A549 (cell line): ENCODE results near the gene PRRC1.

Source experiments
- CEBPB ChIP-seq, 2 experiments: fragments of >200 bp in 1 of 2; sonication (Bioruptor Twin) in 1 of 2; formaldehyde crosslinking in 1 of 2; IDR thresholded peaks; 2 replicates each; pipeline ENCODE4 v1.6.1; 2012 to 2016
- MYC ChIP-seq: IDR thresholded peaks from 2 replicates; pipeline ENCODE4 v1.6.1; 2012; ENCODE audit warnings: mild to moderate bottlenecking, inconsistent platforms, low read length, improper control_type of control experiment, borderline replicate concordance
- NPAS2 ChIP-seq: fragments of 250-450 bp; sonication (Bioruptor Pico); IDR thresholded peaks from 2 replicates; pipeline ENCODE4 v1.8.0; 2022; ENCODE audit warnings: mild to moderate bottlenecking, moderate library complexity, borderline replicate concordance
- POLR2A ChIP-seq: IDR thresholded peaks from 2 replicates; pipeline ENCODE4 v1.6.1; 2012; ENCODE audit warnings: mild to moderate bottlenecking, low read length
- RFX5 ChIP-seq: fragments of 450-650 bp; IDR thresholded peaks from 2 replicates; pipeline ENCODE4 v1.7.1; 2014; ENCODE audit warnings: antibody characterized with exemption, mild to moderate bottlenecking, moderate library complexity
- TF ChIP-seq, protein P1 (sequence below): fragments of >200 bp; sonication (Bioruptor Twin); formaldehyde crosslinking; IDR thresholded peaks from 3 replicates; pipeline ENCODE4 v1.5.1; 2016
- TF ChIP-seq, protein P2 (sequence below): fragments of 200-600 bp; sonication (generic); IDR thresholded peaks from 2 replicates; pipeline ENCODE4 v1.6.1; 2016; ENCODE audit warnings: antibody characterized with exemption, mild to moderate bottlenecking, moderate library complexity

DNA sequence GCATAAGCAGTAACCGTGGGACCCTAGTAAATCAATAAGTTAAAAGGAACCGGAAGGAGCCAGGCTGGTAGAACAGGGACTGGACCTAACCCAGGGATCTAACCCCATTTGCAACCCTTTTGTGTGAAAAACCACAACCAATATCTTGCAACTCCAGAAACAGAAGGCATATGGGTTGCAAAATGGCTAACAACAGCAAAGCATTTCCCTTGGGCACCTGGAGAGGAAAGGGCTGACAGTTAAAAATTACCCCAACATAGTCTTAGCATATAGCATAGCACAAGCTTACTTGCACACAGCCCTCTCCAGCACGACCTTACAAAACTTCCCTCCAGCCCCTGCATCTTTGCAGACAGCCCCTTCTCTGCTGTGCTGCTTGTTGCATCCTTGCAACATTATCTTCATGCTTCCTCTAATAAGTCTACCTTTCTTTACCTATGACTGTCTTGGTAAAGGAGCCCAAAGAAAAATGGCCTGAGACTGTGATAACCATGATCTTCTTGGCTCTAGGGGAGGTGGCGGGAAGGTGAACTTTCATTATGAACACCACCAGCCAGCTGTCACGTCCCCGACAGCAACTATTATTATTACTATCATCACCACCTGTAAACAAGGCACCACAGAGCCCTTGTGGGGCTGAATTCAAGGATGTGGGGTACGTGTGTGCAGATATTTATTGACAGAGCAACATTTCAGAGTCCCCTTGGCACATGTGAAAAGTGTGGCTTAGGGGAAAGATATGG is 49.8 kb downstream of the PRRC1 start:
- TF ChIP-seq, protein P1, sequence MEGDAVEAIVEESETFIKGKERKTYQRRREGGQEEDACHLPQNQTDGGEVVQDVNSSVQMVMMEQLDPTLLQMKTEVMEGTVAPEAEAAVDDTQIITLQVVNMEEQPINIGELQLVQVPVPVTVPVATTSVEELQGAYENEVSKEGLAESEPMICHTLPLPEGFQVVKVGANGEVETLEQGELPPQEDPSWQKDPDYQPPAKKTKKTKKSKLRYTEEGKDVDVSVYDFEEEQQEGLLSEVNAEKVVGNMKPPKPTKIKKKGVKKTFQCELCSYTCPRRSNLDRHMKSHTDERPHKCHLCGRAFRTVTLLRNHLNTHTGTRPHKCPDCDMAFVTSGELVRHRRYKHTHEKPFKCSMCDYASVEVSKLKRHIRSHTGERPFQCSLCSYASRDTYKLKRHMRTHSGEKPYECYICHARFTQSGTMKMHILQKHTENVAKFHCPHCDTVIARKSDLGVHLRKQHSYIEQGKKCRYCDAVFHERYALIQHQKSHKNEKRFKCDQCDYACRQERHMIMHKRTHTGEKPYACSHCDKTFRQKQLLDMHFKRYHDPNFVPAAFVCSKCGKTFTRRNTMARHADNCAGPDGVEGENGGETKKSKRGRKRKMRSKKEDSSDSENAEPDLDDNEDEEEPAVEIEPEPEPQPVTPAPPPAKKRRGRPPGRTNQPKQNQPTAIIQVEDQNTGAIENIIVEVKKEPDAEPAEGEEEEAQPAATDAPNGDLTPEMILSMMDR: no peak
- TF ChIP-seq POLR2A (no peak), NPAS2 (no peak), CEBPB (IDR thresholded peaks at IDR 0.05) (no peak), MYC (no peak), RFX5 (no peak)
- TF ChIP-seq, protein P2, sequence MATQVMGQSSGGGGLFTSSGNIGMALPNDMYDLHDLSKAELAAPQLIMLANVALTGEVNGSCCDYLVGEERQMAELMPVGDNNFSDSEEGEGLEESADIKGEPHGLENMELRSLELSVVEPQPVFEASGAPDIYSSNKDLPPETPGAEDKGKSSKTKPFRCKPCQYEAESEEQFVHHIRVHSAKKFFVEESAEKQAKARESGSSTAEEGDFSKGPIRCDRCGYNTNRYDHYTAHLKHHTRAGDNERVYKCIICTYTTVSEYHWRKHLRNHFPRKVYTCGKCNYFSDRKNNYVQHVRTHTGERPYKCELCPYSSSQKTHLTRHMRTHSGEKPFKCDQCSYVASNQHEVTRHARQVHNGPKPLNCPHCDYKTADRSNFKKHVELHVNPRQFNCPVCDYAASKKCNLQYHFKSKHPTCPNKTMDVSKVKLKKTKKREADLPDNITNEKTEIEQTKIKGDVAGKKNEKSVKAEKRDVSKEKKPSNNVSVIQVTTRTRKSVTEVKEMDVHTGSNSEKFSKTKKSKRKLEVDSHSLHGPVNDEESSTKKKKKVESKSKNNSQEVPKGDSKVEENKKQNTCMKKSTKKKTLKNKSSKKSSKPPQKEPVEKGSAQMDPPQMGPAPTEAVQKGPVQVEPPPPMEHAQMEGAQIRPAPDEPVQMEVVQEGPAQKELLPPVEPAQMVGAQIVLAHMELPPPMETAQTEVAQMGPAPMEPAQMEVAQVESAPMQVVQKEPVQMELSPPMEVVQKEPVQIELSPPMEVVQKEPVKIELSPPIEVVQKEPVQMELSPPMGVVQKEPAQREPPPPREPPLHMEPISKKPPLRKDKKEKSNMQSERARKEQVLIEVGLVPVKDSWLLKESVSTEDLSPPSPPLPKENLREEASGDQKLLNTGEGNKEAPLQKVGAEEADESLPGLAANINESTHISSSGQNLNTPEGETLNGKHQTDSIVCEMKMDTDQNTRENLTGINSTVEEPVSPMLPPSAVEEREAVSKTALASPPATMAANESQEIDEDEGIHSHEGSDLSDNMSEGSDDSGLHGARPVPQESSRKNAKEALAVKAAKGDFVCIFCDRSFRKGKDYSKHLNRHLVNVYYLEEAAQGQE: no peak
